Measurements from ENCODE around the gene SRPX2. TPM values are rescaled to one million over a fixed set of nuclear protein-coding genes. Genes with fewer than 3 reads are reported as not detected.
A peak's percentile ranks its signal among the peaks of the same experiment; 100 is the strongest.

SRPX2 gene
- polyA plus RNA-seq, 4 donors: 0.54 to 5.5 (median 5.0) TPM; not detected in 1

- 63 to 79% (median 74%) methylated on average over 4 of the region's 4 CpGs for WGBS, 3 donors
- Histone ChIP-seq H3K27me3 (ENCODE audit: control insufficient read depth in 3 of 3, insufficient read depth in 3 of 3, low read length in 3 of 3) (no peaks in the 10 kb centered on the region), H3K4me1 (ENCODE audit: control insufficient read depth in 3 of 3, insufficient read depth in 2 of 3, low read depth in 1 of 3, low read length in 2 of 3) (peaks cover 0 to 41% (median 0%) of the 10 kb centered on the region in 3 donors), H3K27ac (ENCODE audit: low read depth in 1 of 3, low read length in 2 of 3) (peak overlapping the region in 1 of 3 donors; percentile 32), H3K36me3 (ENCODE audit: control insufficient read depth in 3 of 3, insufficient read depth in 2 of 3, low read depth in 1 of 3, low read length in 3 of 3) (no peaks in the 10 kb centered on the region), H3K9me3 (ENCODE audit: control insufficient read depth in 2 of 2, insufficient read depth in 1 of 2, low read depth in 1 of 2, low read length in 1 of 2) (no peaks in the 10 kb centered on the region), H3K4me3 (ENCODE audit: low read depth in 1 of 3, low read length in 3 of 3) (no peak overlapping the region)
- DNase-seq: no peak
- no peak for FAIRE-seq
Measured at GRCh38 chrX:100645106-100645505, 1.1 kb downstream of the SRPX2 start.

DNA sequence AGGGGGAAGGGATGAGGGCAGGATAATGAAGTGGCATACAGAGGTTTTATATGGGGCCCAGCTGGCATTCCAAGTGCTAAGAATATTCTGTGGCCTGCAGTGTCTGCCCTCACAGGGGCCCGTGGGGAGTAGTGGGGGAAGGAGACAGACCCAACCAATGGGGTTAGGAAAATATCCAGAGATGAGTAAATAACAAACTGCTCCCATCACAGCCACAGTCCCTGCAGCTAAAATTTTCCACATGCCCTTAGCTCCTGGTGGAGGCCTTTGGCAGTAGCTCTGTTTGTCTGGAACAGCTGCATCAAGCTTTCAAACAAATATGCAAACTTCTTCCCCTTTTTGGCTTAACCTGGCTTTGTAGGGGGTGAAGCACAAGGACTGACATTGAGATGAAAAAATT lies 3.1 kb downstream of the SRPX2 start:
- peak overlapping the region in 1 of 3 donors; percentile 86 for H3K27ac ChIP-seq (ENCODE audit: low read depth in 1 of 3, low read length in 2 of 3)
- no peak for DNase-seq

GRCh38 chrX:100647739-100648138 lies 3.7 kb downstream of the SRPX2 start:
- peaks cover 0 to 2% (median 0%) of the 10 kb centered on the region in 3 donors for H3K27me3 ChIP-seq (ENCODE audit: control insufficient read depth in 3 of 3, insufficient read depth in 3 of 3, low read length in 3 of 3)
- FAIRE-seq (no peak), DNase-seq (no peak)
- peak overlapping the region in 2 of 3 donors; percentile 86 to 93 for H3K27ac ChIP-seq (ENCODE audit: low read depth in 1 of 3, low read length in 2 of 3)
- H3K4me3 ChIP-seq (ENCODE audit: low read depth in 1 of 3, low read length in 3 of 3): no peak overlapping the region
- no peaks in the 10 kb centered on the region for H3K36me3 ChIP-seq (ENCODE audit: control insufficient read depth in 3 of 3, insufficient read depth in 2 of 3, low read depth in 1 of 3, low read length in 3 of 3)
- peaks cover 0 to 52% (median 0%) of the 10 kb centered on the region in 3 donors for H3K4me1 ChIP-seq (ENCODE audit: control insufficient read depth in 3 of 3, insufficient read depth in 2 of 3, low read depth in 1 of 3, low read length in 2 of 3)
- no peaks in the 10 kb centered on the region for H3K9me3 ChIP-seq (ENCODE audit: control insufficient read depth in 2 of 2, insufficient read depth in 1 of 2, low read depth in 1 of 2, low read length in 1 of 2)
- WGBS, 3 donors: 56 to 75% (median 74%) methylated on average over 2 of the region's 2 CpGs

More for the DNA sequence above, 3.1 kb downstream of the SRPX2 start:
- Histone ChIP-seq H3K27me3 (ENCODE audit: control insufficient read depth in 3 of 3, insufficient read depth in 3 of 3, low read length in 3 of 3) (peaks cover 0 to 2% (median 0%) of the 10 kb centered on the region in 3 donors), H3K4me3 (ENCODE audit: low read depth in 1 of 3, low read length in 3 of 3) (no peak overlapping the region), H3K4me1 (ENCODE audit: control insufficient read depth in 3 of 3, insufficient read depth in 2 of 3, low read depth in 1 of 3, low read length in 2 of 3) (peaks cover 0 to 52% (median 0%) of the 10 kb centered on the region in 3 donors), H3K36me3 (ENCODE audit: control insufficient read depth in 3 of 3, insufficient read depth in 2 of 3, low read depth in 1 of 3, low read length in 3 of 3) (no peaks in the 10 kb centered on the region), H3K9me3 (ENCODE audit: control insufficient read depth in 2 of 2, insufficient read depth in 1 of 2, low read depth in 1 of 2, low read length in 1 of 2) (no peaks in the 10 kb centered on the region)
- FAIRE-seq: no peak
- WGBS, 3 donors: 13 to 92% (median 22%) methylated on average over 1 of the region's 1 CpG

GRCh38 chrX:100648458-100649417 lies 4.7 kb downstream of the SRPX2 start:
- 55 to 75% (median 68%) methylated on average over 8 of the region's 8 CpGs for WGBS, 3 donors
- DNase-seq: peak; percentile 3 to 70
- Histone ChIP-seq H3K9me3 (ENCODE audit: control insufficient read depth in 2 of 2, insufficient read depth in 1 of 2, low read depth in 1 of 2, low read length in 1 of 2) (no peaks in the 10 kb centered on the region), H3K27ac (ENCODE audit: low read depth in 1 of 3, low read length in 2 of 3) (peak overlapping the region in 2 of 3 donors; percentile 86 to 93), H3K4me1 (ENCODE audit: control insufficient read depth in 3 of 3, insufficient read depth in 2 of 3, low read depth in 1 of 3, low read length in 2 of 3) (peaks cover 0 to 49% (median 0%) of the 10 kb centered on the region in 3 donors), H3K27me3 (ENCODE audit: control insufficient read depth in 3 of 3, insufficient read depth in 3 of 3, low read length in 3 of 3) (peaks cover 0 to 2% (median 0%) of the 10 kb centered on the region in 3 donors), H3K36me3 (ENCODE audit: control insufficient read depth in 3 of 3, insufficient read depth in 2 of 3, low read depth in 1 of 3, low read length in 3 of 3) (no peaks in the 10 kb centered on the region), H3K4me3 (ENCODE audit: low read depth in 1 of 3, low read length in 3 of 3) (no peak overlapping the region)
- FAIRE-seq: no peak

DNA sequence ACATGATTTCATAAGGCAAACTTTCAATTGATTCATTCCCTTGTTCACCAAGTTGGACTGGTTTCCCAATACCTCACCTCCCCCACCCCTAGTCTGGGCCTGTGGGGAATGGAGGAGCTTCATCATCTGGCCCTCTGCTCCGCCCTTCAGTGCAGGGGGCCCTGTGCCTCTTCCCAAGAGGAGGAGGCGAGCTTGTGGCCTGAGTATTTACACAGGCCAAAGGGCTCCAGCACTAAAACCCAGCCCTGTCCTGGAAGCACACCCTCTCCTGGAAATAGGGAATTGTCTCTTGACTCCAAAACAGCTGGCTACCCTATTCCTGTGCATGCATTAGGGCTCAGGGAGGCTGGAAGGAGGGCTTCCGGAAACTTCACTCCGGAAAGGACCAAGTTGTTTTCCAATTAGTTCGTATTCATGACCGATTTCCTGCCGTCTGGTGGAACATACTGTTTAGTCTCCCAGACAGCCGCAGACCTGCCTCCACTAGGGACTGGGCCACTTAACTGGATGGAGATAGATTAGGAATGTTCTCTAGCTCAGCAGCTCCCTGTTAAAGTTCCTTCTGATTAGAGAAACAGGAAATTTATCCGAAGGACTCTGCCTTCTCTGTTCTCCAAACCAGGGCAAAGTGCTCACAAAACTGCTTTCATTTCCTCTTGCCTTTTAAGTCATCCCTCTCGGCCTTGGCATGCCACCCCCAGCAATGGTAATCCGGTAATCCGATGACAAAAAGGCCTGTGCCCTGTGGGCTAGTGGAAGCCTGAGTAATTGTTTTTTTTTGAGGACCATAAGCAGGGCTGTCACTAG lies 5.8 kb downstream of the SRPX2 start:
- peaks cover 0 to 55% (median 0%) of the 10 kb centered on the region in 3 donors for H3K4me1 ChIP-seq (ENCODE audit: control insufficient read depth in 3 of 3, insufficient read depth in 2 of 3, low read depth in 1 of 3, low read length in 2 of 3)
- H3K9me3 ChIP-seq (ENCODE audit: control insufficient read depth in 2 of 2, insufficient read depth in 1 of 2, low read depth in 1 of 2, low read length in 1 of 2): no peaks in the 10 kb centered on the region
- H3K36me3 ChIP-seq (ENCODE audit: control insufficient read depth in 3 of 3, insufficient read depth in 2 of 3, low read depth in 1 of 3, low read length in 3 of 3): no peaks in the 10 kb centered on the region
- no peak overlapping the region for H3K4me3 ChIP-seq (ENCODE audit: low read depth in 1 of 3, low read length in 3 of 3)
- WGBS, 3 donors: 18 to 45% (median 26%) methylated on average over 11 to 12 of the region's 12 CpGs
- DNase-seq (peak; percentile 77 to 85), FAIRE-seq (no peak)
- H3K27ac ChIP-seq (ENCODE audit: low read depth in 1 of 3, low read length in 2 of 3): peak overlapping the region; percentile 30 to 93 (median 86)
- peaks cover 0 to 2% (median 0%) of the 10 kb centered on the region in 3 donors for H3K27me3 ChIP-seq (ENCODE audit: control insufficient read depth in 3 of 3, insufficient read depth in 3 of 3, low read length in 3 of 3)

DNA sequence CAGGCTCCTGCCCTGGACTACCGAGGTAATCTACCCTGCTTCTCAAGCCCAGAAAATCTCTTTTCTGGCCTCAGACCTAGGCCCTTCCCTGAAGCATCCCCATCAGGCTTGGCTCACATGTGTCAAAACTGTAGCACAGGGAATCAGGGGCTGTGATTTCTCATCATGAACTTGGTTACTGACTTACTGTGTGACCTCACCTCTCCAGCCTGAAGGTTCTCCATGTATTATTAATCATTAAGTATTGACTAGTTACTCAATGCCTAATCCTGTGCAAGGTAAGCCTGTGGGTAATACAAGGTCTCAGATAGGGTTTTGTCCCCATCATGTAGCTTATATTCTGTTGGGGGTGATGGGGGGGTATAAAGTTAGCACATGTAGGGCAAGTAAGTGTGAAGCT lies 6.8 kb downstream of the SRPX2 start:
- no peaks in the 10 kb centered on the region for H3K36me3 ChIP-seq (ENCODE audit: control insufficient read depth in 3 of 3, insufficient read depth in 2 of 3, low read depth in 1 of 3, low read length in 3 of 3)
- H3K27ac ChIP-seq (ENCODE audit: low read depth in 1 of 3, low read length in 2 of 3): peak overlapping the region in 2 of 3 donors; percentile 86 to 93
- FAIRE-seq: no peak
- H3K4me3 ChIP-seq (ENCODE audit: low read depth in 1 of 3, low read length in 3 of 3): no peak overlapping the region
- H3K27me3 ChIP-seq (ENCODE audit: control insufficient read depth in 3 of 3, insufficient read depth in 3 of 3, low read length in 3 of 3): peaks cover 0 to 2% (median 0%) of the 10 kb centered on the region in 3 donors
- WGBS, 3 donors: 92 to 100% (median 93%) methylated on average over 1 of the region's 1 CpG
- no peaks in the 10 kb centered on the region for H3K9me3 ChIP-seq (ENCODE audit: control insufficient read depth in 2 of 2, insufficient read depth in 1 of 2, low read depth in 1 of 2, low read length in 1 of 2)
- peak; percentile 20 to 32 for DNase-seq
- H3K4me1 ChIP-seq (ENCODE audit: control insufficient read depth in 3 of 3, insufficient read depth in 2 of 3, low read depth in 1 of 3, low read length in 2 of 3): peaks cover 0 to 55% (median 0%) of the 10 kb centered on the region in 3 donors

DNA sequence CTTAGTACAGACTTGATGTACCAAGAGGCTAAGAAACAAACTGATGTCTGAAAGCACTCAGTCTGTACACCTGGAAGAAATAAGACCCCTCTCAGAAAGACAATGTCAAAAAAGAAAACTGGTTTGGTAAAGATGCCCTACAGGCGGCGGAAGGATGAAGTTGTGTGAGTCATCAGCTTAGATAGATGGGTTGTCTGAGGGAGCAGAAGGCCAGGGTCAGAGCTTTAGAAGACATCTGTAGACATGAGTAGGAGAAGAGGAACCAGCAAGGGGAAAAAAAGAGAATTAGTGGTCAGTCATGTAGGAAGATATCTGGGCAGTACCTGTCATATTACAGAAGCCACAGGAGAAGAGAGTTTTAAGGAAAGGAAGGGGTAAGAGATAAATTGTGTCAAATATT lies 8.3 kb downstream of the SRPX2 start:
- Histone ChIP-seq H3K4me3 (ENCODE audit: low read depth in 1 of 3, low read length in 3 of 3) (no peak overlapping the region), H3K9me3 (ENCODE audit: control insufficient read depth in 2 of 2, insufficient read depth in 1 of 2, low read depth in 1 of 2, low read length in 1 of 2) (no peaks in the 10 kb centered on the region), H3K27ac (ENCODE audit: low read depth in 1 of 3, low read length in 2 of 3) (no peak overlapping the region), H3K36me3 (ENCODE audit: control insufficient read depth in 3 of 3, insufficient read depth in 2 of 3, low read depth in 1 of 3, low read length in 3 of 3) (no peaks in the 10 kb centered on the region), H3K27me3 (ENCODE audit: control insufficient read depth in 3 of 3, insufficient read depth in 3 of 3, low read length in 3 of 3) (peaks cover 0 to 2% (median 0%) of the 10 kb centered on the region in 3 donors), H3K4me1 (ENCODE audit: control insufficient read depth in 3 of 3, insufficient read depth in 2 of 3, low read depth in 1 of 3, low read length in 2 of 3) (peaks cover 0 to 44% (median 0%) of the 10 kb centered on the region in 3 donors)
- no peak for DNase-seq
- 79 to 94% (median 90%) methylated on average over 2 of the region's 2 CpGs for WGBS, 3 donors
- FAIRE-seq: no peak

DNA sequence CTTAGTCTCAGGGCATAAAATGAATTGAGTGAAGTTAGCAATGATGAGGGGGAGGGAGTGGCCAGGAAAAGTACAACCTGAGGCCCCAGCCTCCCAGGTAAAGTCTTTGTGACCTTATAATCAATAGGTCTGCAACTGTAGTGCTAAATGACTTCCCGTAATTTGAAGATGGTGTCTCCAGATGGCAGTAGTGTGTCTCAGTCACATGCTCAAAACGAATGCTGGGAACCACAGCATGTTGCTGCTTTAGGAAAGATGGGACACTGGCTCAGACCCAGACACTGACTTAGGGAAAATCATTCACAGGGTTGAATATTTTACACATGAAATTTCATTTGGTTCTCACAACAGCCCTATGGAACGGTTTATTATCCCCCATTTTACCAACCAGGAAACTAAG lies 10.3 kb downstream of the SRPX2 start:
- Histone ChIP-seq H3K4me1 (ENCODE audit: control insufficient read depth in 3 of 3, insufficient read depth in 2 of 3, low read depth in 1 of 3, low read length in 2 of 3) (peaks cover 0 to 35% (median 5%) of the 10 kb centered on the region in 3 donors), H3K27me3 (ENCODE audit: control insufficient read depth in 3 of 3, insufficient read depth in 3 of 3, low read length in 3 of 3) (peaks cover 0 to 2% (median 0%) of the 10 kb centered on the region in 3 donors), H3K9me3 (ENCODE audit: control insufficient read depth in 2 of 2, insufficient read depth in 1 of 2, low read depth in 1 of 2, low read length in 1 of 2) (no peaks in the 10 kb centered on the region), H3K4me3 (ENCODE audit: low read depth in 1 of 3, low read length in 3 of 3) (no peak overlapping the region), H3K36me3 (ENCODE audit: control insufficient read depth in 3 of 3, insufficient read depth in 2 of 3, low read depth in 1 of 3, low read length in 3 of 3) (no peaks in the 10 kb centered on the region), H3K27ac (ENCODE audit: low read depth in 1 of 3, low read length in 2 of 3) (peak overlapping the region in 1 of 3 donors; percentile 36)
- WGBS, 3 donors: 17 to 21% (median 19%) methylated on average over 3 of the region's 3 CpGs
- FAIRE-seq: no peak
- peak; percentile 48 to 53 for DNase-seq
